Upper lobe of right lung (tissue), 1 donor: ENCODE data around the gene CIITA. TPM values are rescaled to one million over a fixed set of nuclear protein-coding genes. Genes with fewer than 3 reads are reported as not detected.
"Not testable (repeated sequence)": the region's sequence is repeated elsewhere in the genome, so short reads cannot be mapped to it uniquely, and the experiment has no call there.

Source experiments
- ATAC-seq: fragments of 200-7000 bp; cut with Tn5 transposase; one replicate; pipeline ENCODE4 v1.9.1; 2020; ENCODE audit warnings: mild to moderate bottlenecking, moderate library complexity
- DNase-seq: peaks from one replicate; pipeline ENCODE4 v3.0.0-alpha.2; 2020
- H3K27ac ChIP-seq: fragments of 200-600 bp; one replicate; pipeline ENCODE4 v1.8.0; 2022
- H3K27me3 ChIP-seq: fragments of 200-600 bp; one replicate; pipeline ENCODE4 v1.8.0; 2022; ENCODE audit warnings: mild to moderate bottlenecking
- H3K36me3 ChIP-seq: fragments of 200-600 bp; one replicate; pipeline ENCODE4 v1.8.0; 2022
- H3K4me1 ChIP-seq: fragments of 200-600 bp; one replicate; pipeline ENCODE4 v1.8.0; 2022
- H3K4me3 ChIP-seq: fragments of 200-600 bp; one replicate; pipeline ENCODE4 v1.8.0; 2022; ENCODE audit warnings: mild to moderate bottlenecking
- H3K9me3 ChIP-seq: fragments of 200-600 bp; one replicate; pipeline ENCODE4 v1.8.0; 2022
- CTCF ChIP-seq: fragments of 200-600 bp; IDR thresholded peaks from one replicate; pipeline ENCODE4 v1.8.0; 2022; ENCODE audit warnings: antibody characterized with exemption
- intact Hi-C: fragments of 100-400 bp; cut with DNase I; formaldehyde crosslinking; loops from one replicate; pipeline ENCODE4 v1.11.0; 2022
- total RNA-seq: library from RNA; stranded (reverse); fragmentation: NEBNext Ultra II Directional; extraction: Animal tissue kit (Norgen Biotek cat#: 25700); gene quantifications from one replicate; pipeline ENCODE4 v1.2.1, GENCODE V29; 2021
- donor health status: DM: no; HTN: yes; CAD: no; lungs with severe emphysema.

CIITA gene
- total RNA-seq, 1 donor from 2014 or later, result 78.9 TPM

DNA sequence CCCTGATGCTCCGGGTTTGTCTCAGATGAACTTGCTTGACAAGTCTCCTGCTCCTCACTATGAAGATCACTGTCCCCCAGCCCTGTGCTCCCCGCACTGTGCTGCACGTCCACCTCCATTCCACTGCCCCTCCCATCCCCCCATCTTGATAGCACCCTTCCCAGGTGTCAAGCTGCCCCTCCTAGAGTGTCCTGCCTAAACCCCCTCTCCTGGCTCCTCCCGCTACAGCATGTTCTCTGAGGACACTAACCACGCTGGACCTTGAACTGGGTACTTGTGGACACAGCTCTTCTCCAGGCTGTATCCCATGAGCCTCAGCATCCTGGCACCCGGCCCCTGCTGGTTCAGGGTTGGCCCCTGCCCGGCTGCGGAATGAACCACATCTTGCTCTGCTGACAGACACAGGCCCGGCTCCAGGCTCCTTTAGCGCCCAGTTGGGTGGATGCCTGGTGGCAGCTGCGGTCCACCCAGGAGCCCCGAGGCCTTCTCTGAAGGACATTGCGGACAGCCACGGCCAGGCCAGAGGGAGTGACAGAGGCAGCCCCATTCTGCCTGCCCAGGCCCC, 46.7 kb downstream of the CIITA start:
- peaks cover 29% of the 10 kb centered on the region for H3K4me1 ChIP-seq
- peaks cover 59% of the 10 kb centered on the region for H3K36me3 ChIP-seq
- H3K4me3 ChIP-seq, result no peak overlapping the region
- intact Hi-C loops, result loop anchor here (10.0 kb wide), 1 partner anchor 179 kb away; the partner anchor contains the start of gene NUBP1
- no peak overlapping the region for H3K27ac ChIP-seq
- ATAC-seq, result peak; percentile 2
- no peak for TF ChIP-seq CTCF
- no peak for DNase-seq
- H3K9me3 ChIP-seq, result no peaks in the 10 kb centered on the region
- H3K27me3 ChIP-seq, result no peaks in the 10 kb centered on the region

DNA sequence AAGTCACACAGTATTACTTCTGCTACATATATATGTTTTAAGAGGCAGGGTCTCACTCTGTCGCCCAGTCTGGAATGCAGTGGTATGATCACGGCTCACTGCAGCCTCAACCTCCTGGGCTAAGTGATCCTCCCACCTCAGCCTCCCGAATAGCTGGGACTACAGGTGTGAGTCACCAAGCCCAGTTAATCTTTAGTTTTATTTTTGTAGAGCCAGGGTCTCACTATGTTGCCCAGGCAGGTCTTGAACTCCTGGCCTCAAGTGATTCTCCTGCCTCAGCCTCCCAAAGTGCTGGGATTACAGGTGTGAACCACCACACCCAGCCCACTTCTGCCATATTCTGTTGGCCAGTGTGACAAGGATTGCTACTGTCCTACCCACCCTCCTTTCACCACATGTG, 48.3 kb downstream of the CIITA start:
- H3K9me3 ChIP-seq, H3K27me3 ChIP-seq, H3K27ac ChIP-seq, H3K4me3 ChIP-seq, ATAC-seq, DNase-seq: not testable (repeated sequence)
- intact Hi-C loops, result loop anchor here (10.0 kb wide), 1 partner anchor 180 kb away; the partner anchor contains the start of gene NUBP1
- H3K4me1 ChIP-seq, result peaks cover 42% of the 10 kb centered on the region
- H3K36me3 ChIP-seq, result peaks cover 61% of the 10 kb centered on the region

DNA sequence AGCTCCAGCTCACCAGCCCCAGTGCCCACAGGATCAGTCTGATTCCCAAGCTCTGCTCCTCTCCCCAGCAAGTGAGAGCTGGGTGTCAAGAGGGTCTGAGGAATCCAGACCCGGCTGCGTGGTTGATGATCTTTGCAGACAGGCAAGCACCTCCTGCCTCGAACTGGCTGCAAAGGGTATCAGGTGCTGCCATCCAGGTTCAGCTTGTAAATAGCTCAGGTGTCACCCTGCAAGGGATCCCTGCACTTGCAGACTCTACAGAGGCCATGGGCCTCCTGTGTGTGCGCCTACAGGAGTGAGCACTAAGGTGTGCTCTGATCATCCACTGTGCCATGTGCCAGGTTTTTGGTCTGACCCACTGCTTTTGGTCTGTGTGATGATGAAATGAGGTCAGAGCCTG, 49.1 kb downstream of the CIITA start:
- no peaks in the 10 kb centered on the region for H3K27me3 ChIP-seq
- DNase-seq (no peak), ATAC-seq (no peak)
- no peak overlapping the region for H3K4me3 ChIP-seq
- H3K27ac ChIP-seq, result no peak overlapping the region
- intact Hi-C loops, result loop anchor here (10.0 kb wide), 1 partner anchor 181 kb away; the partner anchor contains the start of gene NUBP1
- peaks cover 62% of the 10 kb centered on the region for H3K36me3 ChIP-seq
- H3K9me3 ChIP-seq, result no peaks in the 10 kb centered on the region
- TF ChIP-seq CTCF, result no peak
- H3K4me1 ChIP-seq, result peaks cover 43% of the 10 kb centered on the region

DNA sequence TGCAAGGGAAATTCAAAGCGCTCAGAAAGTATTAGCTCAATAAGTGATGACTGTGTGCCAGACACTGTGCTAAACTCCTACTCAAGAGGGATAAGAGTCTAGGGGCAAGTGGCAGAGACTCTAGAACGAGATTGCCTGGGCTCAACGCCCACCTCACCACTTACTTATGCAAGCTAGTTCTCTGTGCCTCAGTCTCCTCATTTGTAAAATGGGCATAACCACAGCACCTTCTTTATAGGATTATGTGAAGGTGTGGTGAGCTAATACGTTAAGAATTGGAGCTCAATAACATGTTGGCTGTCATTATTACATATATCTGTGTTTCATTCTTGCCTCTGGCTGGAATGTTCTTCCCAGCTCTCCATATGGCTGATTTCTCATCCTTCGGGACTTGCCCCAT, 49.9 kb downstream of the CIITA start:
- intact Hi-C loops, result loop anchor here (10.0 kb wide), 1 partner anchor 182 kb away; the partner anchor contains the start of gene NUBP1
- peaks cover 70% of the 10 kb centered on the region for H3K36me3 ChIP-seq
- H3K4me1 ChIP-seq, result peaks cover 35% of the 10 kb centered on the region
- no peak overlapping the region for H3K27ac ChIP-seq
- no peaks in the 10 kb centered on the region for H3K27me3 ChIP-seq
- no peak overlapping the region for H3K4me3 ChIP-seq
- ATAC-seq, result no peak
- peak; percentile 11 for DNase-seq
- no peaks in the 10 kb centered on the region for H3K9me3 ChIP-seq
- TF ChIP-seq CTCF, result no peak

DNA sequence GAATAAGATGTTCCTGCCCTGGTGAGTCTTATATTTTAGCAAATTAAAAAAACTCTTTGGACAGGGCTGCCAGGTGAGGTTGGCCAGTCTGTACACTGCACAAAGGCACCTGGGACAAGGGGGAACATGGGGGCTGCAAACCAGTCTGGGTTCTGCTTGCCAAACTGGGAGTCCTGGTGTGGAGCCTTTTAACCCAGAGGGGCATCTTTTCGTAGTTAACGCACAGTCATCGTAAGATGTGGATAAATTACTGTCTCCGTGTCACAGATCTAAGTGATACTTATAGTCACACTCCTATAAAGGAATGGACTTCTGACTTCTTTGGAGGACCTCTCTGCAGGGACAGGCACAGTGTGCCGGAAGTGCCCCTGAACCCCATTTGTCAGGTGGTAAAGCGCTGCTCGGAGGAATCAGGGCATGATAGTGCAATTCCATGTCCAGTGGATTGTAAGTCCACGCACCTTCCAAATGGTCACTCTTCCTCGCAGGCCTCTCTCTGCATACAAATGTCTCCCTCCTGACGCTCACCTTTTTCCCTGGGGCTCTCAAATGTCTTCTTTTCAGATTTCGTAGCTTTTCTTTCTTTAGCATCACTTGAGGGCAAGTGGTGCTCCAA, 50.6 kb downstream of the CIITA start:
- H3K4me1 ChIP-seq, result peaks cover 30% of the 10 kb centered on the region
- ATAC-seq (no peak), DNase-seq (peak; percentile 39)
- peaks cover 71% of the 10 kb centered on the region for H3K36me3 ChIP-seq
- no peaks in the 10 kb centered on the region for H3K27me3 ChIP-seq
- intact Hi-C loops, result loop anchor here (10.0 kb wide), 1 partner anchor 183 kb away; the partner anchor contains the start of gene NUBP1
- peak overlapping the region; percentile 31 for H3K27ac ChIP-seq
- H3K9me3 ChIP-seq, result no peaks in the 10 kb centered on the region
- no peak for TF ChIP-seq CTCF
- no peak overlapping the region for H3K4me3 ChIP-seq

DNA sequence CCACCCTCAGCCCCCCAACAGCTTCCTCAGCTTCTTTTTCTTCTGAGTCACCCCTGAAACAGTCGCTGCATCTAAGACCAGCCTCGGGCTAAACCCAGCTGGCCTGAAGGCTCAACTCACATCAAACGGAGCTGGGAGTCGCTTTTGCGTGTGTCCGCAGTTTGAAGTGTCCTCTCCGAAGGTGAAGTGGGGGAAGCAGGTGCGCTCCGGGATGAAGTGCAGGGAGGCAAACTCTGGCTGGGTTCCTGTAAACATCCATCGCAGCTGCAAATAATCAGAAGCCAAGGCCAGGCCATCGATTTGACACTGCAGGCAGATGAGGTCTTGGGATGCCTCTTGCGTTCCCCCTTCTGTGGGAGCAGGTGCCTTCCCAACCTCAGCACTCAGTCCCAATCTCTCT, 52.1 kb downstream of the CIITA start:
- peaks cover 71% of the 10 kb centered on the region for H3K36me3 ChIP-seq

More for the DNA sequence above, 52.1 kb downstream of the CIITA start:
- not testable (repeated sequence) for H3K27me3 ChIP-seq, H3K9me3 ChIP-seq, H3K4me3 ChIP-seq
- DNase-seq (peak; percentile 78), ATAC-seq (peak; percentile 66)
- Histone ChIP-seq H3K4me1 (peaks cover 30% of the 10 kb centered on the region), H3K27ac (peak overlapping the region; percentile 32)
- intact Hi-C loops, result loop anchor here (10.0 kb wide), 1 partner anchor 184 kb away; the partner anchor contains the start of gene NUBP1
